GM23338 (cell line): Measurements from ENCODE around the gene CCDC187. TPM values are rescaled to one million over a fixed set of nuclear protein-coding genes. Genes with fewer than 3 reads are reported as not detected.
A peak's percentile ranks its signal among the peaks of the same experiment; 100 is the strongest.

Experiments
- ATAC-seq: fragments of 200-7000 bp; cut with Tn5 transposase; 3 replicates; pipeline ENCODE4 v1.9.1; 2020
- DNase-seq: peaks from one replicate; pipeline ENCODE4 v3.0.0-alpha.2; 2015; ENCODE audit warnings: low spot score
- H2AFZ ChIP-seq: fragments of 200-600 bp; sonication (generic); 2 replicates; pipeline ENCODE4 v1.8.0; 2016; ENCODE audit warnings: antibody characterized with exemption, mild to moderate bottlenecking, moderate library complexity
- H3F3A ChIP-seq: fragments of 200-600 bp; sonication (generic); replicated peaks from 2 replicates; pipeline ENCODE4 v1.8.0; 2017; ENCODE audit warnings: antibody characterized with exemption, mixed run types, low read depth
- H3K27ac ChIP-seq: fragments of 200-600 bp; sonication (generic); 2 replicates; pipeline ENCODE4 v1.6.1; 2016; ENCODE audit warnings: low read depth
- H3K27me3 ChIP-seq: fragments of 200-600 bp; sonication (generic); 2 replicates; pipeline ENCODE4 v1.8.0; 2016; ENCODE audit warnings: mild to moderate bottlenecking, mixed run types, moderate library complexity; ENCODE audit not compliant: insufficient read depth
- H3K36me3 ChIP-seq: fragments of 200-600 bp; sonication (generic); 2 replicates; pipeline ENCODE4 v1.8.0; 2016; ENCODE audit warnings: mild to moderate bottlenecking; ENCODE audit not compliant: insufficient read depth
- H3K4me1 ChIP-seq: fragments of 200-600 bp; sonication (generic); 2 replicates; pipeline ENCODE4 v1.8.0; 2016; ENCODE audit warnings: mild to moderate bottlenecking, moderate library complexity; ENCODE audit not compliant: insufficient read depth
- H3K4me2 ChIP-seq: fragments of 200-600 bp; sonication (generic); 2 replicates; pipeline ENCODE4 v1.7.1; 2017; ENCODE audit warnings: mixed run types
- H3K4me3 ChIP-seq: fragments of 200-600 bp; sonication (generic); 2 replicates; pipeline ENCODE4 v1.6.1; 2016; ENCODE audit warnings: mixed run types
- H3K79me2 ChIP-seq: fragments of 200-600 bp; sonication (generic); replicated peaks from 2 replicates; pipeline ENCODE4 v1.8.0; 2017; ENCODE audit warnings: mild to moderate bottlenecking; ENCODE audit not compliant: insufficient read depth
- H3K9me2 ChIP-seq: fragments of 200-600 bp; sonication (generic); 2 replicates; pipeline ENCODE4 v1.8.0; 2017; ENCODE audit not compliant: insufficient read depth
- H4K20me1 ChIP-seq: fragments of 200-600 bp; sonication (generic); replicated peaks from 2 replicates; pipeline ENCODE4 v1.8.0; 2017; ENCODE audit warnings: mild to moderate bottlenecking; ENCODE audit not compliant: insufficient read depth
- H3K27ac Mint-ChIP-seq: 2 replicates; pipeline ENCODE4 v1.8.0; 2020; ENCODE audit warnings: inconsistent platforms, mild to moderate bottlenecking, moderate library complexity, mixed read lengths
- H3K27me3 Mint-ChIP-seq: 3 replicates; pipeline ENCODE4 v1.8.0; 2022; ENCODE audit warnings: low read depth, mild to moderate bottlenecking, moderate library complexity, mixed read lengths, inconsistent platforms; ENCODE audit not compliant: insufficient read depth, poor library complexity
- H3K36me3 Mint-ChIP-seq: 3 replicates; pipeline ENCODE4 v1.8.0; 2021; ENCODE audit warnings: low read depth, mild to moderate bottlenecking, inconsistent platforms, moderate library complexity, mixed read lengths
- H3K4me1 Mint-ChIP-seq: 3 replicates; pipeline ENCODE4 v1.8.0; 2020; ENCODE audit warnings: mild to moderate bottlenecking, inconsistent platforms, mixed read lengths
- H3K4me3 Mint-ChIP-seq: 3 replicates; pipeline ENCODE4 v1.8.0; 2021; ENCODE audit warnings: moderate library complexity, mild to moderate bottlenecking, inconsistent platforms, mixed read lengths
- H3K9me3 Mint-ChIP-seq: 3 replicates; pipeline ENCODE4 v1.8.0; 2020; ENCODE audit warnings: moderate library complexity, mild to moderate bottlenecking, inconsistent platforms, mixed read lengths
- CREB1 ChIP-seq: fragments of 250-450 bp; sonication (Bioruptor Pico); IDR thresholded peaks from 2 replicates; pipeline ENCODE4 v1.5.0; 2020; ENCODE audit warnings: low read depth, mild to moderate bottlenecking, moderate library complexity
- EZH2 ChIP-seq: fragments of 200-600 bp; sonication (generic); IDR thresholded peaks from one replicate; pipeline ENCODE4 v1.8.0; 2017; ENCODE audit warnings: antibody characterized with exemption, mild to moderate bottlenecking, low read depth; ENCODE audit not compliant: unreplicated experiment
- REST ChIP-seq: IDR thresholded peaks from one replicate; pipeline ENCODE4 v1.6.1; 2018; ENCODE audit warnings: antibody characterized with exemption; ENCODE audit not compliant: unreplicated experiment
- ZNF331 ChIP-seq: fragments of 250-450 bp; sonication (Bioruptor Pico); IDR thresholded peaks from 2 replicates; pipeline ENCODE4 v1.5.0; 2020; ENCODE audit warnings: low read depth, mild to moderate bottlenecking, moderate library complexity
- polyA plus RNA-seq: library from polyadenylated mRNA; unstranded; fragments of >200 nt; fragmentation: Nextera tagmentation; extraction: Ambion mirVana; gene quantifications from 2 replicates; pipeline ENCODE4 v1.2.1, GENCODE V29; 2016
- total RNA-seq: library from RNA; depleted of rRNA; stranded (reverse); fragments of >200 nt; shearing (Covaris generic); gene quantifications from 2 replicates; pipeline ENCODE4 v1.2.3, GENCODE V29; 2014
- TF ChIP-seq, protein P1 (sequence below), 2 experiments: fragments of 200-600 bp in 1 of 2; sonication (generic) in 1 of 2; conservative IDR thresholded peaks; 2 replicates each; pipeline versions ENCODE4 v1.5.1 to v1.6.1; 2016 to 2017; ENCODE audit warnings: antibody characterized with exemption in 2 of 2, low read depth in 2 of 2, mild to moderate bottlenecking in 2 of 2, moderate library complexity in 1 of 2

CCDC187 gene
- total and polyA plus RNA-seq, 2 experiments from 2014 or later, result 0.14 TPM; not detected in 1

- Histone ChIP-seq H2AFZ (peak overlapping the region; percentile 32; the same call in 1 of the 2 replicates), H3K4me3 (peak overlapping the region; percentile 72), H3K36me3 (no peaks in the 10 kb centered on the region), H3K27me3 (no peaks in the 10 kb centered on the region), H4K20me1 (no peaks in the 10 kb centered on the region; the same call in 1 of the 2 replicates), H3K9me2 (no peaks in the 10 kb centered on the region), H3F3A (peaks cover 3% of the 10 kb centered on the region; the same call in 1 of the 2 replicates), H3K79me2 (no peaks in the 10 kb centered on the region), H3K4me1 (peaks cover 5% of the 10 kb centered on the region), H3K27ac (0 out of 2 replicates have a peak overlapping the region, but pooled peaks have one; percentile 59), H3K4me2 (peak overlapping the region; percentile 84)
- H3K36me3 Mint-ChIP-seq, result no peaks in the 10 kb centered on the region
- H3K9me3 Mint-ChIP-seq, result no peaks in the 10 kb centered on the region
- peak overlapping the region; percentile 73 for H3K4me3 Mint-ChIP-seq
- peaks cover 18% of the 10 kb centered on the region for H3K27me3 Mint-ChIP-seq
- no peak overlapping the region for H3K27ac Mint-ChIP-seq
- ATAC-seq (peak; percentile 26), DNase-seq (peak; percentile 88)
- peaks cover 3% of the 10 kb centered on the region for H3K4me1 Mint-ChIP-seq
- no peak for TF ChIP-seq EZH2
- TF ChIP-seq, protein P1, sequence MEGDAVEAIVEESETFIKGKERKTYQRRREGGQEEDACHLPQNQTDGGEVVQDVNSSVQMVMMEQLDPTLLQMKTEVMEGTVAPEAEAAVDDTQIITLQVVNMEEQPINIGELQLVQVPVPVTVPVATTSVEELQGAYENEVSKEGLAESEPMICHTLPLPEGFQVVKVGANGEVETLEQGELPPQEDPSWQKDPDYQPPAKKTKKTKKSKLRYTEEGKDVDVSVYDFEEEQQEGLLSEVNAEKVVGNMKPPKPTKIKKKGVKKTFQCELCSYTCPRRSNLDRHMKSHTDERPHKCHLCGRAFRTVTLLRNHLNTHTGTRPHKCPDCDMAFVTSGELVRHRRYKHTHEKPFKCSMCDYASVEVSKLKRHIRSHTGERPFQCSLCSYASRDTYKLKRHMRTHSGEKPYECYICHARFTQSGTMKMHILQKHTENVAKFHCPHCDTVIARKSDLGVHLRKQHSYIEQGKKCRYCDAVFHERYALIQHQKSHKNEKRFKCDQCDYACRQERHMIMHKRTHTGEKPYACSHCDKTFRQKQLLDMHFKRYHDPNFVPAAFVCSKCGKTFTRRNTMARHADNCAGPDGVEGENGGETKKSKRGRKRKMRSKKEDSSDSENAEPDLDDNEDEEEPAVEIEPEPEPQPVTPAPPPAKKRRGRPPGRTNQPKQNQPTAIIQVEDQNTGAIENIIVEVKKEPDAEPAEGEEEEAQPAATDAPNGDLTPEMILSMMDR (conservative IDR thresholded peaks at IDR 0.05; ENCODE audit: low read depth in 2 of 2), result peak in 1 of 2 experiments; percentile 35; a peak in 2 of 4 replicates
- TF ChIP-seq CREB1 (CRISPR knock-in tag), result peak; percentile 38; the same call in 1 of the 2 replicates
Measured at GRCh38 chr9:136342181-136343120, 38.6 kb upstream of the CCDC187 start.

DNA sequence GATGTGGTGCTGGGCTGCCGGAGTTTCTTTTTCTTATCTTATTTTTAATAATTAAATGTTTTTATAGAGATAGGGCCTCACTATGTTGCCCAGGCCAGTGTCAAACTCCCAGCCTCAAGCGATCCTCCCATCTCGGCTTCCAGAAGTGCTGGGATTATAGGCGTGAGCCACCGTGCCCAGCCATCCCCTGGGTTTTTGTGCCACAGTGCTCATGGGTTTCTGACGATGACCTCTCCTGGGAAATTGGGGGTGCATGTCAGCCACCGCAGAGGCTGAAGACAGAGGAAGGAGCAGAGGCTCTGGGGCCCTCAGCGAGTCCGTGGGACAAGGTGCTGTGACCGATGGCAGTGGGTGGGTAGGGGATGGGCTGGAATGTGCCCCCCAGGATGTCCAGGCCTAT is 37.9 kb upstream of the CCDC187 start:
- no peaks in the 10 kb centered on the region for H3K36me3 Mint-ChIP-seq
- no peak for ATAC-seq

GRCh38 chr9:136341042-136341655 is 37.3 kb upstream of the CCDC187 start:
- H2AFZ ChIP-seq, result no peak overlapping the region
- no peak overlapping the region for H3K4me2 ChIP-seq
- H3K4me1 ChIP-seq, result peaks cover 5% of the 10 kb centered on the region
- no peak overlapping the region for H3K4me3 ChIP-seq
- H3K9me2 ChIP-seq, result no peaks in the 10 kb centered on the region
- ATAC-seq, result no peak
- no peaks in the 10 kb centered on the region for H3K27me3 ChIP-seq
- TF ChIP-seq REST (no peak), CREB1 (CRISPR knock-in tag) (no peak)
- H3K36me3 Mint-ChIP-seq, result no peaks in the 10 kb centered on the region
- H3K9me3 Mint-ChIP-seq, result no peaks in the 10 kb centered on the region
- H4K20me1 ChIP-seq, result no peaks in the 10 kb centered on the region; the same call in 1 of the 2 replicates
- H3K27ac ChIP-seq, result no peak overlapping the region
- peaks cover 3% of the 10 kb centered on the region for H3K4me1 Mint-ChIP-seq
- no peaks in the 10 kb centered on the region for H3K79me2 ChIP-seq
- H3K4me3 Mint-ChIP-seq, result no peak overlapping the region
- peaks cover 3% of the 10 kb centered on the region; the same call in 1 of the 2 replicates for H3F3A ChIP-seq
- no peak for DNase-seq
- peaks cover 18% of the 10 kb centered on the region for H3K27me3 Mint-ChIP-seq
- no peak overlapping the region for H3K27ac Mint-ChIP-seq
- no peaks in the 10 kb centered on the region for H3K36me3 ChIP-seq

More for the DNA sequence above, 37.9 kb upstream of the CCDC187 start:
- H3K4me1 Mint-ChIP-seq, result peaks cover 3% of the 10 kb centered on the region
- H3K27ac Mint-ChIP-seq, result no peak overlapping the region
- Histone ChIP-seq H3K27me3 (no peaks in the 10 kb centered on the region), H3K4me1 (peaks cover 5% of the 10 kb centered on the region), H3K36me3 (no peaks in the 10 kb centered on the region), H3K79me2 (no peaks in the 10 kb centered on the region), H3F3A (peaks cover 3% of the 10 kb centered on the region; the same call in 1 of the 2 replicates), H2AFZ (no peak overlapping the region), H3K27ac (no peak overlapping the region), H4K20me1 (no peaks in the 10 kb centered on the region; the same call in 1 of the 2 replicates), H3K9me2 (no peaks in the 10 kb centered on the region), H3K4me2 (peak overlapping the region; percentile 84), H3K4me3 (peak overlapping the region; percentile 72)
- H3K27me3 Mint-ChIP-seq, result peaks cover 18% of the 10 kb centered on the region
- H3K4me3 Mint-ChIP-seq, result peak overlapping the region; percentile 41
- no peak for TF ChIP-seq EZH2
- no peak for TF ChIP-seq ZNF331 (CRISPR knock-in tag)
- H3K9me3 Mint-ChIP-seq, result no peaks in the 10 kb centered on the region
- DNase-seq, result no peak
